T-helper 2 cell treated with Interferon-gamma antibody and Interleukin-4, amounts not matched to agents 5 μg/mL and 100 μg/mL, for 36 hours (primary cell): ENCODE results near the gene FAM98C.
A peak's percentile ranks its signal among the peaks of the same experiment; 100 is the strongest.

ENCODE experiments used
- DNase-seq: peaks from one replicate; pipeline ENCODE4 v3.0.0; 2021; ENCODE audit warnings: low spot score
- H3K27ac Mint-ChIP-seq: one replicate; pipeline ENCODE4 v1.8.0; 2021; ENCODE audit warnings: mild to moderate bottlenecking, mixed read lengths
- H3K27me3 Mint-ChIP-seq: one replicate; pipeline ENCODE4 v1.8.0; 2021; ENCODE audit warnings: low read depth, mixed read lengths
- H3K36me3 Mint-ChIP-seq: one replicate; pipeline ENCODE4 v1.8.0; 2021; ENCODE audit warnings: low read depth, mixed read lengths
- H3K4me1 Mint-ChIP-seq: one replicate; pipeline ENCODE4 v1.8.0; 2021; ENCODE audit warnings: low read depth, mixed read lengths
- H3K4me3 Mint-ChIP-seq: one replicate; pipeline ENCODE4 v1.8.0; 2022; ENCODE audit warnings: mild to moderate bottlenecking, moderate library complexity, mixed read lengths
- H3K9me3 Mint-ChIP-seq: one replicate; pipeline ENCODE4 v1.8.0; 2021; ENCODE audit warnings: mixed read lengths

FAM98C gene

DNA sequence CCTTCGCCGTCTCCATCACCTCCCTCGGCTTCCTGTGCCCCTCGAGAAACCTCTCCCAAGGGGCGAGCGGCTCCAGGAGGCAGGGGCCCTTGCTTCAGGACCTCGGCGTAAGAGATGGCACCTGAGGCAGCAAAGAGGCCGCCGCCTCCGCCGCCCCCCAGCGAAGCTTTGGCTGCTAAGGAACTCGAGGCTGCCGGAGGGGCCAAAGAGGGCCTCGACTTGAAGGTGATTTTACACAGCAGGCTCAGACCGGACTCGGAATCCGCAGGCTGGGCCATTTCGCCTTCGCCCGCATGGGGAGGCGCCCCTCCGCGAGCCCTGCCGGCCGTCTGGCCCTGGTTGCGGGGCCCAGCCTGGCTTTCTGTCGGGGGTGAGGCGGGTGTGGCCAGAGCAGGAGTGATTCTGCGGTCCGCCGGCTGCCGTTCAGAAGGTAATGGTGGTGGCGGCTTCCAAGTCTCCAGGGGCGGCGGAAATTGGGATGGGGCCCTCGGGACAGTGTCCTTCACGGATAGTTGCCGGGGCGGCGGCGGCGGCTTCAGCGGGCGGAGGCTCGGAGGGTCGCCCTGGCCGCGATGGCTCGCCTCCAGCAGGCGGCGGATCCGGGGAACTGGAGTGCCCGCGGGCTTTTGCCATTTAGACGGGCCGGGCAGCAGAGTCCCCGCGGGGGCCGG is 16.5 kb upstream of the FAM98C start:
- no peak overlapping the region for H3K27ac Mint-ChIP-seq
- no peak overlapping the region for H3K4me3 Mint-ChIP-seq
- peaks cover 13% of the 10 kb centered on the region for H3K4me1 Mint-ChIP-seq
- H3K27me3 Mint-ChIP-seq, result peaks cover 20% of the 10 kb centered on the region
- H3K36me3 Mint-ChIP-seq, result peaks cover 37% of the 10 kb centered on the region
- no peaks in the 10 kb centered on the region for H3K9me3 Mint-ChIP-seq
- no peak for DNase-seq

DNA sequence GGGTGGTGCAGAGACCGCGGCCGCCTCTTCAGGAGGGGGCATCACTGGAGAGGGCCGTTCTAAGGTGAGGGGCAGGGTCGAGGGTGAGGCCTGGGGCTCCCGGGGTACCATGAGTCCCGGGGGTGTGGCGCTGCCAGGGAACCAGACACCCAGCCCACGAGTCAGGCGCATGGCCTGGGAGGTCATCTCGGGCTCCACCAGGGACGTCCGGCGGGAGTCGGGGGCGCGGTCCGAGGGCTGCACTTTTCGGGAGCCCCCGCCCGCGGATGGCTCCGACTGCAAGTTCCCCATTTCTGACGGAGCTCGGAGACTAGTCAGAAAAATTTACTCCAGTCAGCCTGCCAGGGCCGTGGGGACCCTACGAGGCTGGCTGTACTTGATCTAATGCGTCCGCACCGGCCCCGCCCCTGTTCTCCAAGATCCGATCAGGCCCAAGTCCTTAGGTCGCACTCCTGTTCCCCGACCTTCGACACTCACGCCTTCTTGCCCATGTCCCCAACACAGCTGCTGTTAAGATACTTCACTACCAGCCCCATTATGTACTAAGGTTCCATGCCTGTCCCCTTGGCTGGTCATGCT is 15.8 kb upstream of the FAM98C start:
- H3K4me1 Mint-ChIP-seq, result peaks cover 13% of the 10 kb centered on the region
- DNase-seq, result no peak
- H3K4me3 Mint-ChIP-seq, result peak overlapping the region; percentile 89
- H3K27me3 Mint-ChIP-seq, result peaks cover 23% of the 10 kb centered on the region
- H3K9me3 Mint-ChIP-seq, result no peaks in the 10 kb centered on the region
- H3K36me3 Mint-ChIP-seq, result peaks cover 31% of the 10 kb centered on the region
- H3K27ac Mint-ChIP-seq, result peak overlapping the region; percentile 38

- peak; percentile 78 for DNase-seq
- H3K4me3 Mint-ChIP-seq, result peak within 1 kb of the TSS; percentile 89
- H3K36me3 Mint-ChIP-seq, result peaks cover 26% of the 10 kb centered on the region
- peak within 1 kb of the TSS; percentile 90 for H3K27ac Mint-ChIP-seq
- H3K27me3 Mint-ChIP-seq, result peaks cover 25% of the 10 kb centered on the region
- H3K9me3 Mint-ChIP-seq, result no peaks in the 10 kb centered on the region
- H3K4me1 Mint-ChIP-seq, result peaks cover 15% of the 10 kb centered on the region
Measured at GRCh38 chr19:38387550-38388348, 15.1 kb upstream of the FAM98C start, which contains the start of gene GGN. Gene GGN (minus strand): TSS chr19:38388034. CDS start chr19:38387261, 773 bp downstream.

DNA sequence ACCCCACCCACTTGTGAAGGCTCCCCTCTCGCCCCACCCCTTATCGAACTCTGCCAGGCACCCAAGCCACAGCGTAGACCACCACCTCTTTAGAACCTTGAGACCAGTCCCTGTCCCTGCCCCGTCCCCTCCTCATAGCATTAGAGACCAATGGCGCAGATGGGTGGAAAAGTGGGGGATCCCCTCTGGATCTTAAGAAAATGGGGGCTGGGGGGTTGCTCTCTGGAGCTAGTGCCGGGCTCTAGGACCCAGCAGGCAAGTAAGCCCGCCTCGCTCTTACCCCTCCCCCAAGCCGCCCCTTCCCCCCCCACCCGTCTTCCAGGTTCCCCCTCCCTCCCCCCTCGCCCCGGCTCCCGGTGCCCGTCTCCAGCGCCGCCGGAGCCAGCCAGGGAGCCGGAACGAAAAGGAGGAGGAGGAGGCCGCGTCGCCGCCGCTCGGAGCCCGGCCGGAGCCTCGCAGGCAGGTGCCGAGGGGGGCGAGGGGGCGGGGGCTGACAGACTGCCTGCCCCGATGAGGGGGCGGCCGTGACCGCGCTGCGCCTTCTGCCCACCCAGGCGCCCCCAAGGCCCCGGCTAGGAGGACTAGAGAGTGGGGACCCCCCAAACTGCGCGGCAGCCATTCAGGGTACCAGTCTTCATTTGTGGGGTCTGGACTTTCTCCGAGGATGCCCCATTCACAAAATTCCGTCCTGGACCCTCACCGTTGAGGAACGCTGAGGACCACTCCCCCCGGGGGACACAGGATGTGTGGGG is 14.4 kb upstream of the FAM98C start, which contains the start of gene SPRED3:
TSS of gene SPRED3 (plus strand) at position 349 of the 752 bp plus-strand sequence. CDS start 1,606 bp downstream, outside the sequence.
- H3K4me3 Mint-ChIP-seq, result peak within 1 kb of the TSS; percentile 89

DNA sequence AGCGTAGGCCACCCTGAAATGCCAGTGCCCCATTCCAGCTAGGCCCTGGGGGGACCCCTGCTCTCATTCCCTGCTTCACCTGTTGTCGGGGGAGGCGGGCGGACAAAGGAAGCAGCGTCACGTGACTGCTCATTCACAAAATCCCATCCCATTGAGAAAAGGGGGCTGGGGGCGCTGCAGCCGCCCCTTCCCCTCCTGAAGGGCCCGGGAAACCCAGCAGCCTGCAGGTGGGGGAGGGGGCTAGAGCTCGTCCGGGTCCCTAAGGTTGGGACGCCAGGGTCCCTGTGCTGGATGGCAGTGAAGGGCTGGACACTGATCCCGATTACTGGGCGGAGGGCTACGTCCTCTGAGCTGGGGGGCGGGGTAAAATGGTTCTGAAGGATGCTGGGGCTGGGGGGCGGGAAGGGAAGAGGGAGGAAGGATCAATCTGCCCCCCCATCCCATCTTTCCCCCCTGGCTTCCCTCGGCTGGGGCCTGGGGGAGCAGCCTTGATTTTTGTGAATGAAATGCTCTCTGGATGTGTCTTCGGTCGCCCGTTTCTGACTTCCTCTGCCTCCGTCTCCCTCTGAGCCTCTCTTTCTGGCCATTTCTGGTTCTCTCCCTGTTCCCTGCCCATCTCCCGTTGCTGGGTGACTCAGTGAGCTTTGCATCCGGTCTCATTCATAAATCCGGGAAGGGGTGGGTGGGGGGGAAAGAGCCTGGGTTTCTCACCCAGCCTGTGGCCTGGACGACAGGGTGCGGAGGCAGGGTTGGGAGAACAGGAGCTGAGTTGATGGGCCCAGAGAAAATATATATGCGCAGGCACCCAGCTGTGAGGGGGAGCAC is 13.6 kb upstream of the FAM98C start:
- no peak for DNase-seq
- Mint-ChIP-seq H3K27ac (no peak overlapping the region), H3K4me1 (peaks cover 20% of the 10 kb centered on the region), H3K4me3 (peak overlapping the region; percentile 49), H3K36me3 (peaks cover 13% of the 10 kb centered on the region), H3K27me3 (peaks cover 31% of the 10 kb centered on the region), H3K9me3 (no peaks in the 10 kb centered on the region)

More for the DNA sequence above, 14.4 kb upstream of the FAM98C start, which contains the start of gene SPRED3:
- peak within 1 kb of the TSS; percentile 90 for H3K27ac Mint-ChIP-seq
- peaks cover 18% of the 10 kb centered on the region for H3K36me3 Mint-ChIP-seq
- DNase-seq, result no peak
- no peaks in the 10 kb centered on the region for H3K9me3 Mint-ChIP-seq
- H3K27me3 Mint-ChIP-seq, result peaks cover 27% of the 10 kb centered on the region
- H3K4me1 Mint-ChIP-seq, result peaks cover 15% of the 10 kb centered on the region

- no peak for DNase-seq
- peaks cover 25% of the 10 kb centered on the region for H3K4me1 Mint-ChIP-seq
- no peak overlapping the region for H3K27ac Mint-ChIP-seq
- H3K9me3 Mint-ChIP-seq, result no peaks in the 10 kb centered on the region
- H3K4me3 Mint-ChIP-seq, result peak overlapping the region; percentile 13
- H3K36me3 Mint-ChIP-seq, result peaks cover 4% of the 10 kb centered on the region
- peaks cover 31% of the 10 kb centered on the region for H3K27me3 Mint-ChIP-seq
Measured at GRCh38 chr19:38389957-38390924, 12.7 kb upstream of the FAM98C start.

- Mint-ChIP-seq H3K4me1 (peaks cover 31% of the 10 kb centered on the region), H3K27me3 (peaks cover 31% of the 10 kb centered on the region), H3K9me3 (no peaks in the 10 kb centered on the region), H3K27ac (no peak overlapping the region), H3K36me3 (peaks cover 5% of the 10 kb centered on the region), H3K4me3 (no peak overlapping the region)
- DNase-seq, result no peak
Measured at GRCh38 chr19:38391911-38392464, 10.9 kb upstream of the FAM98C start.

DNA sequence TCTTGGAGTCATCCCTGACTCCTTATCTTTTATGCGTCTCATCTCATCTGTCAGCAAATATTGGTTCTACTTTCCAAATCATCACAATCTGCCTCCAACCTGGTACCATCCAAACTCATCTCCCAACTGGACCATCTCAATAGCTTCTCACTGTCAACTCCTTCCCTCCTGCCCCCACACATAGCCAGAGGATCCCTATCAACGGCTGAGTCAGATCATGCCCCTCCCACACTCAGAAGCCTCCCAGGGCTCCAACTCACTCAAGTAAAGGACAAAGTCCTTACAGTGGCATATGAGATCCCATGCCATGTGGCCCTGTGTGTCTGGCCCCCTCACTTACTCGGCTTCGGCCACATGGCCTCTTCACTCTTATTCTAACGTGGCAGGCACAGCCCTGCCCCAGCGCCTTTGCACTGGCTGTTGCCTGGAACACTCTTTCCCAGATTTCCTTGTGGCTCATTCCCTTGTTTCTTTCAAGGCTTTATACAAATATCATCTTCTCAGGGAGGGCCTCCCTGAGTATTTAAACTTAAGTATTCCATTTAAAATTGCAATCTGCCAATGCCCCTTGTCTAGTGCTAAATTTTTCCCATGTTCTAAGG is 10.1 kb upstream of the FAM98C start:
- H3K36me3 Mint-ChIP-seq, result peaks cover 5% of the 10 kb centered on the region
- peaks cover 28% of the 10 kb centered on the region for H3K4me1 Mint-ChIP-seq
- H3K27me3 Mint-ChIP-seq, result peaks cover 33% of the 10 kb centered on the region
- H3K27ac Mint-ChIP-seq, result no peak overlapping the region
- no peak overlapping the region for H3K4me3 Mint-ChIP-seq
- DNase-seq, result peak; percentile 45
- no peaks in the 10 kb centered on the region for H3K9me3 Mint-ChIP-seq

GRCh38 chr19:38394488-38394887 is 8.4 kb upstream of the FAM98C start:
- Mint-ChIP-seq H3K9me3 (no peaks in the 10 kb centered on the region), H3K4me1 (peaks cover 22% of the 10 kb centered on the region), H3K27ac (peak overlapping the region; percentile 84), H3K36me3 (peaks cover 5% of the 10 kb centered on the region), H3K4me3 (peak overlapping the region; percentile 83), H3K27me3 (peaks cover 29% of the 10 kb centered on the region)
- DNase-seq, result peak; percentile 78

- no peaks in the 10 kb centered on the region for H3K9me3 Mint-ChIP-seq
- H3K36me3 Mint-ChIP-seq, result peaks cover 5% of the 10 kb centered on the region
- H3K27ac Mint-ChIP-seq, result peak overlapping the region; percentile 84
- peaks cover 21% of the 10 kb centered on the region for H3K4me1 Mint-ChIP-seq
- H3K4me3 Mint-ChIP-seq, result peak overlapping the region; percentile 81
- H3K27me3 Mint-ChIP-seq, result peaks cover 24% of the 10 kb centered on the region
- peak; percentile 53 for DNase-seq
Measured at GRCh38 chr19:38395381-38396114, 7.3 kb upstream of the FAM98C start.

- Mint-ChIP-seq H3K27ac (no peak overlapping the region), H3K4me3 (no peak overlapping the region), H3K4me1 (peaks cover 23% of the 10 kb centered on the region), H3K27me3 (peaks cover 6% of the 10 kb centered on the region), H3K36me3 (peaks cover 5% of the 10 kb centered on the region), H3K9me3 (no peaks in the 10 kb centered on the region)
- DNase-seq, result no peak
Measured at GRCh38 chr19:38399081-38399480, 3.8 kb upstream of the FAM98C start.
